NCI-H146 treated with DMSO at 0.1 percent for 48 hours (cell line): ENCODE results near the gene ATRN.

Experiments used
- DNase-seq: peaks from one replicate; lab custom pipeline; 2025; ENCODE audit not compliant: unreplicated experiment; lab: John Stamatoyannopoulos, UW

ATRN gene

GRCh38 chr20:3654326-3655130 is 183.7 kb downstream of the ATRN start:
- DNase-seq, result no peak

GRCh38 chr20:3655131-3655405 is 184.2 kb downstream of the ATRN start:
- no peak for DNase-seq

GRCh38 chr20:3658019-3658715 is 187.3 kb downstream of the ATRN start:
- no peak for DNase-seq

GRCh38 chr20:3658716-3659491 is 188.1 kb downstream of the ATRN start:
- DNase-seq, result no peak

- DNase-seq, result no peak
Observed at GRCh38 chr20:3659492-3660261, 188.9 kb downstream of the ATRN start.

- DNase-seq, result no peak
Observed at GRCh38 chr20:3660262-3661059, 189.6 kb downstream of the ATRN start.

- DNase-seq, result no peak
Observed at GRCh38 chr20:3661060-3661813, 190.4 kb downstream of the ATRN start.

- DNase-seq, result peak; percentile 35
Observed at GRCh38 chr20:3661814-3662665, 191.2 kb downstream of the ATRN start.

GRCh38 chr20:3663031-3663701 is 192.3 kb downstream of the ATRN start, which contains the start of gene GFRA4:
Gene GFRA4, minus strand, starts transcription at chr20:3663399. Its CDS starts 0 bp downstream, at chr20:3663399.
- DNase-seq, result no peak

- no peak for DNase-seq
Observed at GRCh38 chr20:3663858-3664257, 193.0 kb downstream of the ATRN start.

- DNase-seq, result no peak
Observed at GRCh38 chr20:3667434-3668037, 196.7 kb downstream of the ATRN start.

- DNase-seq, result no peak
Observed at GRCh38 chr20:3669710-3670367, 199.0 kb downstream of the ATRN start.

GRCh38 chr20:3670511-3670910 is 199.7 kb downstream of the ATRN start:
- DNase-seq, result no peak

- no peak for DNase-seq
Observed at GRCh38 chr20:3670945-3671344, 200.1 kb downstream of the ATRN start.

GRCh38 chr20:3671986-3672546 is 201.2 kb downstream of the ATRN start:
- DNase-seq, result no peak

- DNase-seq, result no peak
Observed at GRCh38 chr20:3672547-3673171, 201.8 kb downstream of the ATRN start.
